Measurements from ENCODE around the gene MEF2C.

GRCh38 chr5:88708682-88709398, 174.1 kb downstream of the MEF2C start:
- TF ChIP-seq EZH2 (IDR thresholded peaks at IDR 0.05; ENCODE audit: borderline replicate concordance, low read length) = no peak
- no peak for TF ChIP-seq CTCF (IDR thresholded peaks at IDR 0.05; ENCODE audit: low read length)
